ENCODE data around the gene TGFBR3.

Gene TGFBR3

GRCh38 chr1:91752324-91752723 is 133.6 kb downstream of the TGFBR3 start:
- Mint-ChIP-seq H3K36me3 (ENCODE audit: low read depth) (peaks cover 15% of the 10 kb centered on the region), H3K4me1 (peaks cover 10% of the 10 kb centered on the region), H3K4me3 (no peak overlapping the region), H3K27me3 (ENCODE audit: low read depth, poor library complexity) (no peaks in the 10 kb centered on the region), H3K9me3 (peaks cover 11% of the 10 kb centered on the region), H3K27ac (no peak overlapping the region)
- DNase-seq, result no peak
- TF ChIP-seq CTCF (IDR thresholded peaks at IDR 0.05), result no peak

GRCh38 chr1:91751275-91751674 is 134.7 kb downstream of the TGFBR3 start:
- Mint-ChIP-seq H3K27me3 (ENCODE audit: low read depth, poor library complexity) (peaks cover 3% of the 10 kb centered on the region), H3K9me3 (peaks cover 22% of the 10 kb centered on the region), H3K36me3 (ENCODE audit: low read depth) (peaks cover 26% of the 10 kb centered on the region), H3K4me3 (no peak overlapping the region), H3K4me1 (peaks cover 10% of the 10 kb centered on the region), H3K27ac (no peak overlapping the region)
- no peak for DNase-seq
- TF ChIP-seq CTCF (IDR thresholded peaks at IDR 0.05), result no peak

GRCh38 chr1:91750398-91750996 is 135.5 kb downstream of the TGFBR3 start:
- Mint-ChIP-seq H3K4me1 (peaks cover 10% of the 10 kb centered on the region), H3K9me3 (peaks cover 28% of the 10 kb centered on the region), H3K36me3 (ENCODE audit: low read depth) (peaks cover 32% of the 10 kb centered on the region), H3K27me3 (ENCODE audit: low read depth, poor library complexity) (peaks cover 3% of the 10 kb centered on the region), H3K4me3 (no peak overlapping the region), H3K27ac (no peak overlapping the region)
- DNase-seq, result no peak
- no peak for TF ChIP-seq CTCF (IDR thresholded peaks at IDR 0.05)

- H3K4me3 Mint-ChIP-seq, result no peak overlapping the region
- H3K4me1 Mint-ChIP-seq, result peaks cover 10% of the 10 kb centered on the region
- no peak for DNase-seq
- TF ChIP-seq CTCF (IDR thresholded peaks at IDR 0.05), result no peak
- peak overlapping the region; percentile 36 for H3K27ac Mint-ChIP-seq
- H3K36me3 Mint-ChIP-seq (ENCODE audit: low read depth), result peaks cover 32% of the 10 kb centered on the region
- peaks cover 3% of the 10 kb centered on the region for H3K27me3 Mint-ChIP-seq (ENCODE audit: low read depth, poor library complexity)
- H3K9me3 Mint-ChIP-seq, result peaks cover 33% of the 10 kb centered on the region
Observed at GRCh38 chr1:91749788-91750231, 136.1 kb downstream of the TGFBR3 start.

GRCh38 chr1:91747666-91748065 is 138.3 kb downstream of the TGFBR3 start:
- DNase-seq, result no peak
- Mint-ChIP-seq H3K4me1 (peaks cover 12% of the 10 kb centered on the region), H3K4me3 (no peak overlapping the region), H3K36me3 (ENCODE audit: low read depth) (peaks cover 32% of the 10 kb centered on the region), H3K27ac (no peak overlapping the region), H3K27me3 (ENCODE audit: low read depth, poor library complexity) (peaks cover 3% of the 10 kb centered on the region), H3K9me3 (peaks cover 33% of the 10 kb centered on the region)
- TF ChIP-seq CTCF (IDR thresholded peaks at IDR 0.05), result no peak

GRCh38 chr1:91746728-91747338 is 139.1 kb downstream of the TGFBR3 start:
- no peak for TF ChIP-seq CTCF (IDR thresholded peaks at IDR 0.05)
- Mint-ChIP-seq H3K4me3 (no peak overlapping the region), H3K4me1 (peaks cover 21% of the 10 kb centered on the region), H3K36me3 (ENCODE audit: low read depth) (peaks cover 32% of the 10 kb centered on the region), H3K27ac (no peak overlapping the region), H3K27me3 (ENCODE audit: low read depth, poor library complexity) (peaks cover 3% of the 10 kb centered on the region), H3K9me3 (peaks cover 33% of the 10 kb centered on the region)
- DNase-seq, result no peak
